GM12878 (cell line): ENCODE measurements around the gene RASGEF1B. TPM values are rescaled to one million over a fixed set of nuclear protein-coding genes. Genes with fewer than 3 reads are reported as not detected.
A peak's percentile ranks its signal among the peaks of the same experiment; 100 is the strongest.
"Not testable (repeated sequence)": the region's sequence is repeated elsewhere in the genome, so short reads cannot be mapped to it uniquely, and the experiment has no call there.

Source experiments
- ATAC-seq: fragments of 200-7000 bp; cut with Tn5 transposase; 3 replicates; pipeline ENCODE4 v1.9.1; 2020; ENCODE audit warnings: mild to moderate bottlenecking, moderate library complexity
- BruUV-seq: library from RNA; stranded (reverse); fragments of 400-500 nt; replicated peaks from 2 replicates; lab custom pipeline; 2021; lab: Mats Ljungman, UMichigan
- CTCF ChIA-PET: fragments of 300-600 bp; sonication (Branson Sonifier 250); formaldehyde crosslinking; extraction: SDS; loops from one replicate; lab custom pipeline; 2021; ENCODE audit warnings: inconsistent platforms; lab: Yijun Ruan, JAX
- POLR2A ChIA-PET: fragments of 350-600 bp; formaldehyde crosslinking; extraction: SDS; loops from one replicate; lab custom pipeline; 2021; ENCODE audit warnings: inconsistent platforms; lab: Charles Lee
- RAD21 ChIA-PET: fragments of 300-600 bp; sonication (Branson Sonifier 250); formaldehyde crosslinking; loops from one replicate; lab custom pipeline; 2023; ENCODE audit warnings: antibody characterized with exemption; ENCODE audit not compliant: unreplicated experiment; lab: Charles Lee
- SMC1A ChIA-PET: fragments of 300-600 bp; sonication (Branson Sonifier 250); formaldehyde crosslinking; loops from one replicate; lab custom pipeline; 2023; ENCODE audit not compliant: unreplicated experiment, uncharacterized antibody; lab: Charles Lee
- DNase-seq: peaks from one replicate; pipeline ENCODE4 v3.0.0-alpha.2; 2011; ENCODE audit warnings: low read depth, low spot score
- FAIRE-seq: peaks from 3 replicates; lab custom pipeline; 2011; peaks lifted over from hg19 to GRCh38; lab: Jason Lieb, UNC
- H2AFZ ChIP-seq: 2 replicates; pipeline ENCODE4 v1.6.0; 2011; ENCODE audit warnings: low read depth, low read length, control low read depth; ENCODE audit not compliant: control insufficient read depth
- H3K27ac ChIP-seq: 2 replicates; pipeline ENCODE4 v1.5.1; 2011; ENCODE audit warnings: control low read depth; ENCODE audit not compliant: control insufficient read depth, insufficient read depth
- H3K27me3 ChIP-seq, 2 experiments: replicated peaks in 1 of 2; 2 replicates each; pipeline versions ENCODE4 v1.6.0 to v1.6.1; 2011; ENCODE audit warnings: low read length in 1 of 2; ENCODE audit not compliant: control insufficient read depth in 2 of 2, insufficient read depth in 2 of 2
- H3K36me3 ChIP-seq, 2 experiments: 2 replicates each; pipeline ENCODE4 v1.5.1; 2011; ENCODE audit warnings: low read length in 1 of 2; ENCODE audit not compliant: control insufficient read depth in 2 of 2, insufficient read depth in 2 of 2
- H3K4me1 ChIP-seq: 2 replicates; pipeline ENCODE4 v1.6.1; 2011; ENCODE audit warnings: mild to moderate bottlenecking, low read length, moderate library complexity, mixed read lengths; ENCODE audit not compliant: control insufficient read depth, insufficient read depth
- H3K4me2 ChIP-seq: 2 replicates; pipeline ENCODE4 v1.6.0; 2011; ENCODE audit warnings: control low read depth; ENCODE audit not compliant: control insufficient read depth, insufficient read depth
- H3K4me3 ChIP-seq: fragments of 200-600 bp; sonication (generic); 2 replicates; pipeline ENCODE4 v1.5.1; 2016
- H3K79me2 ChIP-seq: 2 replicates; pipeline ENCODE4 v1.6.0; 2011; ENCODE audit warnings: low read length; ENCODE audit not compliant: control insufficient read depth, insufficient read depth
- H3K9ac ChIP-seq: 2 replicates; pipeline ENCODE4 v1.8.0; 2011; ENCODE audit warnings: low read length, control low read depth, mixed read lengths; ENCODE audit not compliant: control insufficient read depth, insufficient read depth
- H3K9me3 ChIP-seq: replicated peaks from 3 replicates; pipeline ENCODE4 v1.5.1; 2011; ENCODE audit warnings: mild to moderate bottlenecking, low read length; ENCODE audit not compliant: control insufficient read depth, insufficient read depth
- H4K20me1 ChIP-seq: 2 replicates; pipeline ENCODE4 v1.6.0; 2011; ENCODE audit not compliant: control insufficient read depth, insufficient read depth
- BMI1 ChIP-seq: fragments of 450-650 bp; IDR thresholded peaks from 2 replicates; pipeline ENCODE4 v1.6.1; 2016; ENCODE audit warnings: mild to moderate bottlenecking, moderate library complexity, borderline replicate concordance
- CEBPB ChIP-seq, 2 experiments: fragments of 150-350 bp in 1 of 2; IDR thresholded peaks; 2 replicates each; pipeline ENCODE4 v1.6.1; 2012 to 2014; ENCODE audit warnings: low read depth in 2 of 2, low read length in 2 of 2, borderline replicate concordance in 1 of 2, inconsistent platforms in 1 of 2
- FOXM1 ChIP-seq: IDR thresholded peaks from 2 replicates; pipeline ENCODE4 v1.6.1; 2012; ENCODE audit warnings: low read depth, mild to moderate bottlenecking, inconsistent platforms, low read length, moderate library complexity
- MYB ChIP-seq: fragments of 150-350 bp; IDR thresholded peaks from 2 replicates; pipeline ENCODE4 v1.6.1; 2014; ENCODE audit warnings: mild to moderate bottlenecking, low read depth, low read length, borderline replicate concordance
- NFXL1 ChIP-seq: fragments of 450-650 bp; IDR thresholded peaks from 2 replicates; pipeline ENCODE4 v1.6.1; 2017; ENCODE audit warnings: antibody characterized with exemption, mild to moderate bottlenecking, borderline replicate concordance
- ZBTB4 ChIP-seq: fragments of 450-650 bp; formaldehyde crosslinking; IDR thresholded peaks from 2 replicates; pipeline ENCODE4 v1.4.0; 2022; ENCODE audit warnings: mild to moderate bottlenecking, moderate library complexity
- WGBS: methylation state at CpG from one replicate; pipeline ENCODE4 v1.1.6; 2016; ENCODE audit warnings: low lambda C conversion rate; ENCODE audit not compliant: insufficient replicate concordance, insufficient coverage; ENCODE audit errors: missing lambda C conversion rate; 5-methylcytosine and 5-hydroxymethylcytosine counted together
- in situ Hi-C: fragments of 300-500 bp; cut with MboI; formaldehyde crosslinking; loops from 9 replicates; pipeline ENCODE4 v1.14.3; 2018; ENCODE audit warnings: mixed read lengths
- intact Hi-C: fragments of 100-400 bp; cut with micrococcal nuclease; formaldehyde crosslinking; loops from one replicate; pipeline ENCODE4 v1.14.2; 2022; ENCODE audit not compliant: unreplicated experiment
- polyA plus RNA-seq, 11 experiments: library from polyadenylated mRNA; depleted of rRNA in 4 of 11; unstranded in 6 of 11; stranded (reverse) in 5 of 11; fragments of >200 nt; fragmentation: Nextera tagmentation in 4 of 11; fragmentation: Illumina TruSeq in 1 of 11; extraction: Ambion mirVana in 4 of 11; extraction: Trizol in 1 of 11; gene quantifications; 1 replicate in 1 of 11; 2 replicates in 10 of 11; pipeline versions ENCODE4 v1.2.1 to v1.2.3, GENCODE V29; 2011 to 2016; ENCODE audit warnings: inconsistent platforms in 2 of 11, missing spikeins in 2 of 11, low read depth in 1 of 11
- total RNA-seq, 4 experiments: library from RNA; depleted of rRNA in 3 of 4; stranded (reverse); fragments of >200 nt in 3 of 4; fragmentation: Illumina TruSeq in 1 of 4; extraction: Trizol in 1 of 4; gene quantifications; 2 replicates each; pipeline versions ENCODE4 v1.2.1 to v1.2.3, GENCODE V29; 2013 to 2021

The RASGEF1B gene
- total and polyA plus RNA-seq, 10 of the 15 experiments (the other 5 are each of a cell fraction or from before 2014, with no cell fraction given) = 0.03 to 0.24 (median 0.10) TPM; not detected in 2

GRCh38 chr4:81473331-81474265, 1.9 kb upstream of the RASGEF1B start:
- POLR2A ChIA-PET = not testable (repeated sequence)

GRCh38 chr4:81472281-81473182, 825 bp upstream of the RASGEF1B start:
- ChIA-PET SMC1A (interaction anchor here (0.6 to 9.1 kb wide), 5 partner anchors 13 to 1564 kb away, joined by 3 to 110 read pairs (median 4); no protein-coding TSS in a partner anchor), RAD21 (interaction anchor here (1.6 to 6.8 kb wide), 2 partner anchors 24 to 374 kb away, joined by 4 to 77 read pairs; no protein-coding TSS in a partner anchor), POLR2A (no interaction called here), CTCF (interaction anchor here (1.2 to 1.4 kb wide), 2 partner anchors 20 to 372 kb away, joined by 4 to 5 read pairs; no protein-coding TSS in a partner anchor)
- no peaks in the 10 kb centered on the region; the same call in 2 of the 3 replicates for H3K9me3 ChIP-seq
- peak; percentile 31 for FAIRE-seq
- peaks cover 13% of the 10 kb centered on the region for H3K4me1 ChIP-seq
- no peaks in the 10 kb centered on the region for H3K79me2 ChIP-seq
- intact Hi-C loops = no loop called here
- H3K36me3 ChIP-seq = no peaks in the 10 kb centered on the region
- H2AFZ ChIP-seq = peak overlapping the region; percentile 71
- H3K27me3 ChIP-seq = peaks cover 4 to 9% of the 10 kb centered on the region in 2 experiments
- WGBS = 10% methylated on average over 9 of the region's 9 CpGs
- no peaks in the 10 kb centered on the region for H4K20me1 ChIP-seq
- peak; percentile 75 for ATAC-seq
- DNase-seq = peak; percentile 24
- BruUV-seq = no TSS peak
- in situ Hi-C loops = no loop called here
- H3K4me2 ChIP-seq = peak overlapping the region; percentile 98
- no peak overlapping the region for H3K9ac ChIP-seq
- no peak overlapping the region for H3K27ac ChIP-seq
- peak overlapping the region; percentile 63 for H3K4me3 ChIP-seq
- TF ChIP-seq NFXL1 (no peak), FOXM1 (no peak), MYB (no peak), ZBTB4 (no peak), BMI1 (peak; percentile 85), CEBPB (IDR thresholded peaks at IDR 0.05; ENCODE audit: borderline replicate concordance in 1 of 2, low read depth in 2 of 2, low read length in 2 of 2) (no peak)

More at GRCh38 chr4:81473331-81474265, 1.9 kb upstream of the RASGEF1B start:
- CTCF ChIA-PET = interaction anchor here (1.4 kb wide), 1 partner anchor 371 kb away, joined by 5 read pairs; no protein-coding TSS in a partner anchor
- DNase-seq, H3K79me2 ChIP-seq, H4K20me1 ChIP-seq, H3K27ac ChIP-seq, H2AFZ ChIP-seq, intact Hi-C loops, BruUV-seq, H3K4me2 ChIP-seq, H3K9ac ChIP-seq, H3K9me3 ChIP-seq, ATAC-seq, H3K36me3 ChIP-seq, H3K4me3 ChIP-seq, H3K27me3 ChIP-seq, FAIRE-seq, in situ Hi-C loops: not testable (repeated sequence)
- RAD21 ChIA-PET = interaction anchor here (6.8 kb wide), 1 partner anchor 372 kb away, joined by 77 read pairs; no protein-coding TSS in a partner anchor
- SMC1A ChIA-PET = interaction anchor here (1.3 kb wide), 1 partner anchor 25 kb away, joined by 4 read pairs; no protein-coding TSS in a partner anchor
- WGBS = 48% methylated on average over 19 of the region's 19 CpGs
- peaks cover 13% of the 10 kb centered on the region for H3K4me1 ChIP-seq
